GM18517 (cell line): ENCODE data around the gene EMC8.

Source experiments
- ATAC-seq: cut with Tn5 transposase; IDR thresholded peaks from one replicate; pipeline ENCODE4 v1.9.1; 2021; ENCODE audit warnings: mild to moderate bottlenecking, moderate library complexity; ENCODE audit not compliant: unreplicated experiment

EMC8 gene

GRCh38 chr16:85733839-85734170 is 65.5 kb downstream of the EMC8 start:
- no peak for ATAC-seq

- ATAC-seq, result no peak
These were observed 66.0 kb downstream of the EMC8 start for GRCh38 chr16:85733155-85733838.

- ATAC-seq, result no peak
These were observed 68.2 kb downstream of the EMC8 start for GRCh38 chr16:85731179-85731578.

GRCh38 chr16:85730186-85730465 is 69.2 kb downstream of the EMC8 start:
- no peak for ATAC-seq

GRCh38 chr16:85729452-85730185 is 69.7 kb downstream of the EMC8 start:
- ATAC-seq, result no peak

GRCh38 chr16:85728879-85729278 is 70.5 kb downstream of the EMC8 start:
- ATAC-seq, result no peak
